ENCODE measurements around the gene SPG11. TPM values are rescaled to one million over a fixed set of nuclear protein-coding genes. Genes with fewer than 3 reads are reported as not detected.

SPG11 gene
- total RNA-seq, 1 experiment from 2014 or later: 38.3 TPM

GRCh38 chr15:44595656-44596510 is 67.6 kb downstream of the SPG11 start:
- Histone ChIP-seq H3K14ac (ENCODE audit: insufficient read depth, low read length) (no peak overlapping the region), H3K18ac (ENCODE audit: insufficient read length, low read depth, low read length) (no peak overlapping the region), H2AK5ac (ENCODE audit: insufficient read length, low read length) (no peak overlapping the region), H4K91ac (ENCODE audit: insufficient read length, low read depth, low read length) (no peak overlapping the region), H3K4me2 (ENCODE audit: insufficient read depth, insufficient read length, low read length) (no peak overlapping the region), H3K79me2 (ENCODE audit: insufficient read depth, low read length) (no peaks in the 10 kb centered on the region), H3K79me1 (ENCODE audit: insufficient read depth, low read depth, low read length, poor library complexity, severe bottlenecking) (no peaks in the 10 kb centered on the region), H3K4me1 (ENCODE audit: insufficient read depth, low read length) (no peaks in the 10 kb centered on the region; the same call in 1 of the 2 replicates), H3K23me2 (ENCODE audit: insufficient read length, low read depth, low read length, poor library complexity, severe bottlenecking) (no peaks in the 10 kb centered on the region), H3K23ac (ENCODE audit: insufficient read length, low read depth, low read length) (no peak overlapping the region), H2BK20ac (ENCODE audit: low read depth, low read length, poor library complexity, severe bottlenecking) (no peak overlapping the region), H4K20me1 (ENCODE audit: control insufficient read depth, insufficient read depth, insufficient read length) (no peaks in the 10 kb centered on the region), H4K5ac (ENCODE audit: insufficient read length, low read depth, low read length) (no peak overlapping the region), H3K27me3 (ENCODE audit: insufficient read depth, low read length) (no peaks in the 10 kb centered on the region), H2AFZ (ENCODE audit: low read length) (no peak overlapping the region), H2BK120ac (ENCODE audit: low read depth, low read length, poor library complexity, severe bottlenecking) (no peak overlapping the region), H2BK12ac (ENCODE audit: insufficient read length, low read depth, low read length) (no peak overlapping the region), H3K9ac (ENCODE audit: extremely low read depth, insufficient read length, low read length) (no peak overlapping the region), H3K9me3 (ENCODE audit: control insufficient read depth, low read depth, low read length) (no peaks in the 10 kb centered on the region), H2BK15ac (ENCODE audit: low read depth, low read length) (no peak overlapping the region), H3K27ac (ENCODE audit: insufficient read length, low read depth, low read length) (no peak overlapping the region), H3K4ac (ENCODE audit: low read depth, low read length) (no peak overlapping the region), H3T11ph (ENCODE audit: low read length) (no peak overlapping the region), H3K56ac (ENCODE audit: insufficient read length, low read depth, low read length) (no peak overlapping the region), H2BK5ac (ENCODE audit: insufficient read length, low read length) (no peak overlapping the region), H4K8ac (replicated peaks; ENCODE audit: insufficient read length, low read depth, low read length) (no peak overlapping the region)
- DNase-seq: no peak
- Mint-ChIP-seq H3K36me3 (ENCODE audit: insufficient read depth in 1 of 3, low read depth in 3 of 3) (peaks cover 9 to 41% (median 40%) of the 10 kb centered on the region in 3 experiments; a peak in 6 of 7 replicates), H3K4me1 (no peaks in the 10 kb centered on the region), H3K4me3 (no peak overlapping the region), H3K27ac (peak overlapping the region in 1 of 3 experiments; percentile 68; a peak in 2 of 7 replicates), H3K27me3 (ENCODE audit: low read depth) (no peaks in the 10 kb centered on the region), H3K9me3 (no peaks in the 10 kb centered on the region)
- TF ChIP-seq CTCF (conservative IDR thresholded peaks at IDR 0.05): no peak
- WGBS (ENCODE audit: extremely low coverage, insufficient read length, low lambda C conversion rate): no CpG with 5 or more reads among the region's 3 CpGs
